MCF 10A (cell line): ENCODE data around the gene NEK9. TPM values are rescaled to one million over a fixed set of nuclear protein-coding genes. Genes with fewer than 3 reads are reported as not detected.

Source experiments
- BruUV-seq: library from RNA; stranded (reverse); fragments of 400-500 nt; replicated peaks from 2 replicates; lab custom pipeline; 2021; lab: Mats Ljungman, UMichigan
- CTCF ChIA-PET: fragments of 300-600 bp; sonication (Branson Sonifier 250); formaldehyde crosslinking; extraction: SDS; loops from one replicate; lab custom pipeline; 2021; ENCODE audit warnings: antibody characterized with exemption, inconsistent platforms; lab: Yijun Ruan, JAX
- POLR2A ChIA-PET: fragments of 300-600, 350-650 bp; sonication (Branson Sonifier 250); formaldehyde crosslinking; extraction: SDS; loops from one replicate; lab custom pipeline; 2020; ENCODE audit warnings: antibody characterized with exemption, inconsistent platforms; lab: Yijun Ruan, JAX
- DNase-seq: peaks from one replicate; pipeline ENCODE4 v3.0.0-alpha.2; 2018; ENCODE audit not compliant: unreplicated experiment
- H3K27ac Mint-ChIP-seq: one replicate; pipeline ENCODE4 v1.8.0; 2022; ENCODE audit warnings: mild to moderate bottlenecking, low read depth, mixed read lengths; ENCODE audit not compliant: unreplicated experiment
- H3K27me3 Mint-ChIP-seq: one replicate; pipeline ENCODE4 v1.8.0; 2022; ENCODE audit warnings: mixed read lengths; ENCODE audit not compliant: insufficient read depth, unreplicated experiment
- H3K36me3 Mint-ChIP-seq: one replicate; pipeline ENCODE4 v1.8.0; 2022; ENCODE audit warnings: mild to moderate bottlenecking, moderate library complexity, mixed read lengths; ENCODE audit not compliant: insufficient read depth, unreplicated experiment
- H3K4me1 Mint-ChIP-seq: one replicate; pipeline ENCODE4 v1.8.0; 2022; ENCODE audit warnings: mixed read lengths; ENCODE audit not compliant: insufficient read depth, unreplicated experiment
- H3K4me3 Mint-ChIP-seq: one replicate; pipeline ENCODE4 v1.8.0; 2022; ENCODE audit warnings: mild to moderate bottlenecking, moderate library complexity, mixed read lengths; ENCODE audit not compliant: unreplicated experiment
- H3K9me3 Mint-ChIP-seq: one replicate; pipeline ENCODE4 v1.8.0; 2022; ENCODE audit warnings: mixed read lengths; ENCODE audit not compliant: unreplicated experiment
- intact Hi-C: fragments of 100-400 bp; cut with micrococcal nuclease; formaldehyde crosslinking; loops from 2 replicates; pipeline ENCODE4 v1.14.1; 2022
- total RNA-seq: library from RNA; stranded (reverse); gene quantifications from 2 replicates; pipeline ENCODE4 v1.2.3, GENCODE V29; 2022
- TF ChIP-seq, protein P1 (sequence below): fragments of 200-600 bp; IDR thresholded peaks from one replicate; pipeline ENCODE4 v1.8.0; 2022; ENCODE audit warnings: antibody characterized with exemption, mild to moderate bottlenecking; ENCODE audit not compliant: unreplicated experiment

Gene NEK9
- total RNA-seq, 1 experiment from 2014 or later = 112 TPM

DNA sequence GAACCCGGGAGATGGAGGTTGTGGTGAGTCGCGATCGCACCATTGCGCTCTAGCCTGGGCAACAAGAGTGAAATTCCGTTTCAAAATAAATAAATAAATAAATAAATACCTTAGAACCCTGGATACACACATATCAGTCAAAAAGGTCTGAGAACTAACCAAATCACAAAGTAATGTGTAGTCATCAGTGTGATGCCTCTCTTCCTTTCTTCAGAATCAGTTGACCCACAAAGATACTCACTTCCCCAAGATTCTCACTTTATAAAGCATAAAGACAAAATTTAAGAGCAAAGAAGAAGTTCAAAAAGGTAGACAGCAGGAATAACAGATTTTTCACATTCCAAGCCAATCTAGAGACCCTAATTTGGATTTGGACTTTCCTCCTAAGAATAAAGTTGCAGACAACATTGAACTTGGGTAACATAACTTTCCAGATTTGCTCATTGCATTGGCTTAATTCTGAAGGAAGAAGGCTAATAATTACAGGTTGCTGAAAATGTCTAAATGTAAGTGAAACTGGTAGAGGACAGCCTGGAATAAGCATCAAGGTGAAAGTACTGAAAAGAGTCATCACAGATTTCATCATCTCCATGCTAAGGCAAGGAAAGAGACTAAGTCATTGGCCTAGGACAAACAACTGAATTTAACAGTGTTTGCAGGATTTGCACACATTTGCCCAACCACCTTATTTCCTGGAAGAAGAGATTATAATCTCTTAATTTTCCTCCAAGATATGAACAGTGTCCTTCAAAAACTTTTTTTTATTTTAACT, 32.2 kb upstream of the NEK9 start:
- CTCF ChIA-PET = interaction anchor here (0.6 kb wide), 1 partner anchor 27 kb away, joined by 3 read pairs; no protein-coding TSS in a partner anchor
- no peaks in the 10 kb centered on the region for H3K27me3 Mint-ChIP-seq
- no peaks in the 10 kb centered on the region for H3K9me3 Mint-ChIP-seq
- TF ChIP-seq, protein P1, sequence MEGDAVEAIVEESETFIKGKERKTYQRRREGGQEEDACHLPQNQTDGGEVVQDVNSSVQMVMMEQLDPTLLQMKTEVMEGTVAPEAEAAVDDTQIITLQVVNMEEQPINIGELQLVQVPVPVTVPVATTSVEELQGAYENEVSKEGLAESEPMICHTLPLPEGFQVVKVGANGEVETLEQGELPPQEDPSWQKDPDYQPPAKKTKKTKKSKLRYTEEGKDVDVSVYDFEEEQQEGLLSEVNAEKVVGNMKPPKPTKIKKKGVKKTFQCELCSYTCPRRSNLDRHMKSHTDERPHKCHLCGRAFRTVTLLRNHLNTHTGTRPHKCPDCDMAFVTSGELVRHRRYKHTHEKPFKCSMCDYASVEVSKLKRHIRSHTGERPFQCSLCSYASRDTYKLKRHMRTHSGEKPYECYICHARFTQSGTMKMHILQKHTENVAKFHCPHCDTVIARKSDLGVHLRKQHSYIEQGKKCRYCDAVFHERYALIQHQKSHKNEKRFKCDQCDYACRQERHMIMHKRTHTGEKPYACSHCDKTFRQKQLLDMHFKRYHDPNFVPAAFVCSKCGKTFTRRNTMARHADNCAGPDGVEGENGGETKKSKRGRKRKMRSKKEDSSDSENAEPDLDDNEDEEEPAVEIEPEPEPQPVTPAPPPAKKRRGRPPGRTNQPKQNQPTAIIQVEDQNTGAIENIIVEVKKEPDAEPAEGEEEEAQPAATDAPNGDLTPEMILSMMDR = no peak
- BruUV-seq = no TSS peak
- intact Hi-C loops = no loop called here
- H3K4me3 Mint-ChIP-seq = no peak overlapping the region
- peaks cover 31% of the 10 kb centered on the region for H3K4me1 Mint-ChIP-seq
- peak overlapping the region; percentile 36 for H3K27ac Mint-ChIP-seq
- POLR2A ChIA-PET = interaction anchor here (0.9 to 1.9 kb wide), 5 partner anchors 8 to 140 kb away, joined by 3 to 11 read pairs (median 6); no protein-coding TSS in a partner anchor
- no peak for DNase-seq
- peaks cover 35% of the 10 kb centered on the region for H3K36me3 Mint-ChIP-seq

DNA sequence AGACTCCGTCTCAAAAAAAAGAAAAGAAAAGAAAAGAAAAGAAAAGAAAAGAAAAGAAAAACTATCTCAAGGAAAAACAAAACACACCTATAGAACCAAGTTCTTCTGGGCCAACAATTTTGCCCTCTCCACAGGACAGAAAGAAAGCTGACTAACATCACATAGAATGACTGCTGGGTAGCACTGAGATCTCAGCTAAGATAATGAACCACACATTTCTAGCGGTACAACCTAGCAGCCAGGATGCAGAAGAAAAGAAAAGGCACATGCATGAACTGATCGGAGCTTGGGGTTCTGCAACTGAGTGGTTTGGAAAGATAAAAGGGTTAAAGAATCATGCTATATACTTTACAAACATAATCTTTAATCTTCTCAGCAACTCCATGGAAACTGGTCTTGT, 30.1 kb upstream of the NEK9 start:
- no peaks in the 10 kb centered on the region for H3K9me3 Mint-ChIP-seq
- ChIA-PET POLR2A (interaction anchor here (0.6 to 1.8 kb wide), 5 partner anchors 9 to 120 kb away, joined by 3 to 6 read pairs (median 5); no protein-coding TSS in a partner anchor), CTCF (interaction anchor here (0.6 kb wide), 1 partner anchor 60 kb away, joined by 3 read pairs; no protein-coding TSS in a partner anchor)
- peaks cover 33% of the 10 kb centered on the region for H3K4me1 Mint-ChIP-seq
- no TSS peak for BruUV-seq
- TF ChIP-seq, protein P1 = no peak
- intact Hi-C loops = no loop called here
- H3K27ac Mint-ChIP-seq = peak overlapping the region; percentile 56
- H3K4me3 Mint-ChIP-seq = no peak overlapping the region
- peaks cover 25% of the 10 kb centered on the region for H3K36me3 Mint-ChIP-seq
- no peaks in the 10 kb centered on the region for H3K27me3 Mint-ChIP-seq
- no peak for DNase-seq

DNA sequence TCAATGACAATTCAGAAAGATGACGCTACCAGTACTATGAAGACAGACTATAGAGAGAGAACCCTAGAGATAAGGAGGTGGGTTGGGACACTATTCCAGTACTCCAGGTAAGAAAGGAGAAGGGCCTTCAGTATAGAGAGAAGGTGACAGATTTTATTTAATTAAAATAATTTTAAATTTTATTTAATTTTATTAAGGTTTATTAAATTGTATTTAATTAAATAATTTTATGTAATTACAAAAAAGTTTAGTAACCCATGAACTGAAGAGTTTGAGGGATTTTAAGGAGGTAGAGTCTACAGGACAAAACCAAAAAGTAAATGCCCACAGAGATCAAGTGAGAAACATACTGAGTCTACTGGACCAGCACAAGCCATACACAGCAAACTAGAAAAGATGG, 29.3 kb upstream of the NEK9 start:
- POLR2A ChIA-PET = interaction anchor here (0.6 to 1.6 kb wide), 5 partner anchors 12 to 122 kb away, joined by 3 to 6 read pairs (median 4); partner anchors contain the start of gene FOS
- TF ChIP-seq, protein P1 = no peak
- peaks cover 38% of the 10 kb centered on the region for H3K4me1 Mint-ChIP-seq
- no peaks in the 10 kb centered on the region for H3K27me3 Mint-ChIP-seq
- BruUV-seq = no TSS peak
- CTCF ChIA-PET = interaction anchor here (0.5 to 1.6 kb wide), 3 partner anchors 13 to 67 kb away, joined by 3 to 5 read pairs (median 4); no protein-coding TSS in a partner anchor
- H3K9me3 Mint-ChIP-seq = no peaks in the 10 kb centered on the region
- H3K36me3 Mint-ChIP-seq = peaks cover 25% of the 10 kb centered on the region
- H3K27ac Mint-ChIP-seq = peak overlapping the region; percentile 83
- intact Hi-C loops = no loop called here
- DNase-seq = no peak
- no peak overlapping the region for H3K4me3 Mint-ChIP-seq

DNA sequence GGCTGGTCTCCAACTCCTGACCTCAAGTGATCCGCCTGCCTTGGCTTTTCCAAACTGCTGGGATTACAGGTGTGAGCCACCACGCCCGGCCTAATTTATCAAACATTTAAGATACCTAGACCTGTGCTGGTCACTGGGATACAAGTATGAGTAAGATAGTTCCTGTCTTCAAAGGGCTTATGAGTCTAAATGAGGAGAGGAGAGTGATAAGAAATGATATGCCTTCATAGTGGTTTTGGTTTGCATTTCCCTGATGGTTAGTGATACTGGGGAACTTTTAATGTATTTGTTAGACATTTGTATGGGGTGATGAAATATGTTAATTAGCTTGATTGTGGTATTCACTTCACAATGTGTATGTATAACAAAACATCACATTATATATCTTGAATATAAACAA, 28.3 kb upstream of the NEK9 start:
- intact Hi-C loops = no loop called here
- ChIA-PET POLR2A (interaction anchor here (1.0 to 1.6 kb wide), 6 partner anchors 12 to 123 kb away, joined by 3 to 6 read pairs (median 4); partner anchors contain the start of gene FOS), CTCF (interaction anchor here (0.6 to 1.6 kb wide), 4 partner anchors 9 to 18 kb away, joined by 3 to 4 read pairs (median 4); no protein-coding TSS in a partner anchor)
- H3K4me3 Mint-ChIP-seq = no peak overlapping the region
- TF ChIP-seq, protein P1 = no peak
- no peaks in the 10 kb centered on the region for H3K9me3 Mint-ChIP-seq
- H3K36me3 Mint-ChIP-seq = peaks cover 34% of the 10 kb centered on the region
- peaks cover 40% of the 10 kb centered on the region for H3K4me1 Mint-ChIP-seq
- peak overlapping the region; percentile 83 for H3K27ac Mint-ChIP-seq
- H3K27me3 Mint-ChIP-seq = no peaks in the 10 kb centered on the region
- no TSS peak for BruUV-seq
- no peak for DNase-seq
